GM18505 (cell line): ENCODE data around the gene GDI1.

ENCODE experiments used
- ATAC-seq: cut with Tn5 transposase; IDR thresholded peaks from one replicate; pipeline ENCODE4 v1.9.1; 2021; ENCODE audit not compliant: unreplicated experiment
- POLR2A ChIP-seq: IDR thresholded peaks from 4 replicates; pipeline ENCODE4 v1.6.1; 2011; ENCODE audit warnings: borderline replicate concordance; ENCODE audit not compliant: insufficient read depth, insufficient read length; ENCODE audit errors: extremely low read depth

GDI1 gene

GRCh38 chrX:154449618-154450017 is 12.7 kb downstream of the GDI1 start:
- ATAC-seq = no peak
- TF ChIP-seq POLR2A = no peak

GRCh38 chrX:154450312-154450711 is 13.4 kb downstream of the GDI1 start:
- no peak for ATAC-seq
- TF ChIP-seq POLR2A = no peak

GRCh38 chrX:154452823-154453222 is 15.9 kb downstream of the GDI1 start:
- no peak for ATAC-seq
- TF ChIP-seq POLR2A = no peak

GRCh38 chrX:154457491-154458115 is 20.6 kb downstream of the GDI1 start:
- no peak for TF ChIP-seq POLR2A
- peak; percentile 43 for ATAC-seq

- peak; percentile 52 for ATAC-seq
- TF ChIP-seq POLR2A = peak; percentile 64
These were observed 21.4 kb downstream of the GDI1 start, which contains the start of gene PLXNA3 for GRCh38 chrX:154458116-154458953. Gene PLXNA3 (plus strand): TSS chrX:154458281. CDS start chrX:154460184, 1,903 bp downstream.

GRCh38 chrX:154458954-154459778 is 22.2 kb downstream of the GDI1 start:
- no peak for TF ChIP-seq POLR2A

GRCh38 chrX:154459832-154460231 is 22.9 kb downstream of the GDI1 start:
- ATAC-seq = no peak
- TF ChIP-seq POLR2A = no peak

More at GRCh38 chrX:154458954-154459778, 22.2 kb downstream of the GDI1 start:
- ATAC-seq = no peak

- no peak for TF ChIP-seq POLR2A
- no peak for ATAC-seq
These were observed 23.4 kb downstream of the GDI1 start for GRCh38 chrX:154460326-154460725.

GRCh38 chrX:154462396-154462795 is 25.4 kb downstream of the GDI1 start:
- ATAC-seq = no peak
- no peak for TF ChIP-seq POLR2A

- no peak for ATAC-seq
These were observed 26.8 kb downstream of the GDI1 start for GRCh38 chrX:154463611-154464220.

GRCh38 chrX:154464806-154465365 is 27.9 kb downstream of the GDI1 start:
- no peak for TF ChIP-seq POLR2A
- no peak for ATAC-seq

More at GRCh38 chrX:154463611-154464220, 26.8 kb downstream of the GDI1 start:
- no peak for TF ChIP-seq POLR2A

GRCh38 chrX:154465601-154466000 is 28.6 kb downstream of the GDI1 start:
- no peak for ATAC-seq
- no peak for TF ChIP-seq POLR2A
